Measurements from ENCODE around the gene SCAI. TPM values are rescaled to one million over a fixed set of nuclear protein-coding genes. Genes with fewer than 3 reads are reported as not detected.
A peak's percentile ranks its signal among the peaks of the same experiment; 100 is the strongest.
"Not testable (repeated sequence)": the region's sequence is repeated elsewhere in the genome, so short reads cannot be mapped to it uniquely, and the experiment has no call there.

Gene SCAI
- total and polyA plus RNA-seq, 9 of the 15 experiments (the other 6 are each of a cell fraction or from before 2014, with no cell fraction given), result 0.70 to 12.4 (median 4.2) TPM

- H3K27ac ChIP-seq (ENCODE audit: extremely low read depth, low read depth, low read length); intact Hi-C loops (cut with micrococcal nuclease); H3K79me2 ChIP-seq (ENCODE audit: control insufficient read depth, insufficient read depth, low read length); BruUV-seq (replicated peaks); in situ Hi-C loops (cut with MboI); CTCF ChIA-PET (ENCODE audit: low intra/inter-chr PET ratio); H3K36me3 ChIP-seq (ENCODE audit: control insufficient read depth, insufficient read depth, low read length); H3K4me3 ChIP-seq; H4K20me1 ChIP-seq (replicated peaks; ENCODE audit: control insufficient read depth, insufficient read depth, low read length); H3K9ac ChIP-seq (ENCODE audit: insufficient read depth in 1 of 2, low read depth in 2 of 2, low read length in 2 of 2); H3K27me3 ChIP-seq (ENCODE audit: control insufficient read depth in 2 of 2, insufficient read depth in 2 of 2, low read length in 2 of 2); H2AFZ ChIP-seq (ENCODE audit: low read depth, low read length); H3K4me2 ChIP-seq (ENCODE audit: insufficient read depth, low read length); DNase-seq (ENCODE audit: extremely low read depth in 1 of 4, low spot score in 3 of 4); H3K9me1 ChIP-seq (ENCODE audit: control insufficient read depth, insufficient read depth, low read length); ATAC-seq; H3K4me1 ChIP-seq (replicated peaks in 1 of 2; ENCODE audit: control insufficient read depth in 2 of 2, insufficient read depth in 2 of 2, low read length in 2 of 2); FAIRE-seq: not testable (repeated sequence)
- WGBS (ENCODE audit: insufficient coverage, low coverage, missing lambda C conversion rate), result 17% methylated on average over 2 of the region's 2 CpGs
- H3K9me3 ChIP-seq (replicated peaks; ENCODE audit: control insufficient read depth, insufficient read depth, low read depth, low read length), result peaks cover 12% of the 10 kb centered on the region
- TF ChIP-seq CHAMP1 (IDR thresholded peaks at IDR 0.05) (0 out of 2 replicates have a peak, but pooled peaks have one; percentile 17), TRIM24 (IDR thresholded peaks at IDR 0.05) (peak in 1 of 2 experiments; percentile 31; a peak in 1 of 4 replicates), CC2D1A (IDR thresholded peaks at IDR 0.05) (0 out of 2 replicates have a peak, but pooled peaks have one; percentile 25), TRIM28 (IDR thresholded peaks at IDR 0.05) (peak; percentile 65; the same call in 1 of the 2 replicates), ZFP36 (IDR thresholded peaks at IDR 0.05; ENCODE audit: low read depth, low read length, partially characterized antibody) (peak; percentile 12), ZNF431 (CRISPR knock-in tag; IDR thresholded peaks at IDR 0.05) (peak; percentile 100)
- POLR2A ChIA-PET, result interaction anchor here (1.5 kb wide), 1 partner anchor 11 kb away, joined by 3 read pairs; no protein-coding TSS in a partner anchor
Measured at GRCh38 chr9:125080797-125081196, 62.5 kb downstream of the SCAI start.

Measured in K562 (cell line).